ENCODE measurements around the gene PCDH15.

GRCh38 chr10:54843932-54844331 lies 42.9 kb upstream of the PCDH15 start:
- no peak for TF ChIP-seq CTCF (IDR thresholded peaks at IDR 0.05)
- TF ChIP-seq POLR2A (IDR thresholded peaks at IDR 0.05), result no peak
